Lower leg skin (tissue), 4 donors: Measurements from ENCODE around the gene CALHM2. TPM values are rescaled to one million over a fixed set of nuclear protein-coding genes. Genes with fewer than 3 reads are reported as not detected.

ENCODE experiments used
- DNase-seq, 2 donors: peaks; one replicate each; pipeline ENCODE4 v3.0.0-alpha.2; 2019; ENCODE audit warnings: low spot score in 2 of 2
- H3K4me3 ChIP-seq: fragments of 200-600 bp; sonication (generic); 2 replicates; pipeline ENCODE4 v1.5.1; 2017; ENCODE audit warnings: mild to moderate bottlenecking, low read depth; ENCODE audit not compliant: poor library complexity, severe bottlenecking
- CTCF ChIP-seq, 3 donors: fragments of 450-650 bp; IDR thresholded peaks; one replicate each; pipeline ENCODE4 v1.5.1; 2016; ENCODE audit warnings: antibody characterized with exemption in 3 of 3, mild to moderate bottlenecking in 3 of 3, moderate library complexity in 2 of 3
- POLR2A ChIP-seq, 2 donors: fragments of 450-650 bp; IDR thresholded peaks; one replicate each; pipeline ENCODE4 v1.6.1; 2016 to 2017; ENCODE audit warnings: antibody characterized with exemption in 2 of 2, mild to moderate bottlenecking in 1 of 2, moderate library complexity in 1 of 2
- WGBS, 2 donors: methylation state at CpG; one replicate each; pipeline ENCODE4 v1.1.5; 2018; 5-methylcytosine and 5-hydroxymethylcytosine counted together
- intact Hi-C: fragments of 100-400 bp; cut with DNase I; formaldehyde crosslinking; loops from one replicate; pipeline ENCODE4 v1.15.0; 2023; ENCODE audit warnings: low total_unique reads
- total RNA-seq, 4 donors: library from RNA; depleted of rRNA; stranded (reverse); fragments of >200 nt; gene quantifications; one replicate each; pipeline ENCODE4 v1.1.0, GENCODE V29; 2016

The CALHM2 gene
- total RNA-seq, 4 donors from 2014 or later: 13.8 to 37.2 (median 15.4) TPM

DNA sequence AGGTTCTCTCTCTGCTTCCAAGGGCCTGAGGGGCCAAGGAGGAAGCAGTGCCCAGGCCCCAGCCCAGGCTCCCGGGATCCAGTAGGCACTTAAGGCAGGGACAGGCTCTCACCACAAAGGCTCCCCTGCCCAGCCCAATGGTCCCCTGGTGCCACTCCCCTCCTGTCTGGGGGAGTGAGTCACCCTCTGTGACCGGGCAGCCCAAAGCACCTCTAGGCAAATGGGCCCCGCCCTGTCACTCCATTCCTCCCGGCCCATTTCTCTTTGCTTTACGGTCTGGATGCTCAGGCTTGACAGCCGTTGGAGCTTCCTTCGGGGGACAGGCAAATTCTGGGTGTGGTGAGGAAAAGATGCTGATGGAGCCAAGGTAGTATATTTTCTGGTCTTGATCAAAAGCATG, 27.0 kb upstream of the CALHM2 start, which contains the start of gene CALHM3:
CALHM3 (minus strand) TSS at position 106 of the 400 bp plus-strand sequence. CDS start 208 bp downstream, outside the sequence.
- intact Hi-C loops: no loop called here
- no peak for DNase-seq
- TF ChIP-seq POLR2A (IDR thresholded peaks at IDR 0.05) (no peak), CTCF (IDR thresholded peaks at IDR 0.05) (no peak)
- WGBS, 2 donors: 26 to 40% methylated on average over 6 to 7 of the region's 7 CpGs
- H3K4me3 ChIP-seq: no peak within 1 kb of the TSS

DNA sequence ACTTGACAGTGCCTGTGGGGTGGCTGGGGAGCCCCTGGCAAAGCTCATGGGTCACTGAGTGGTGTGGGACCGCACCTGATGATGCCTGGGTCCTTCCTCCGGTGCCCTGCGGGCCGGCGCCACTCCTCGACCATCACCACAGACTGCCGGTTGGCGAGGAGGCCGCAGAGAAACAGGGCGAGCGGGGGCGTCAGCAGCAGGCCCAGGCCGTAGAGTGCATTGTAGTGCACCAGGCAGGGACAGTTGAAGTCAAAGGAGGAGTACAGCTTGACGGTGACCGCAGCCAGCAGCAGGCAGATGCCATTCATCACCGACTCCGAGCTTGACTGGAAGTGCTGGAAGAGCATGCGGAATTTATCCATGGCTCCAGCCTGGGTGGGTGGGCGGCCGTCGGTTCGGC, 26.5 kb upstream of the CALHM2 start:
- DNase-seq: no peak
- 82 to 89% methylated on average over 22 of the region's 22 CpGs for WGBS, 2 donors

DNA sequence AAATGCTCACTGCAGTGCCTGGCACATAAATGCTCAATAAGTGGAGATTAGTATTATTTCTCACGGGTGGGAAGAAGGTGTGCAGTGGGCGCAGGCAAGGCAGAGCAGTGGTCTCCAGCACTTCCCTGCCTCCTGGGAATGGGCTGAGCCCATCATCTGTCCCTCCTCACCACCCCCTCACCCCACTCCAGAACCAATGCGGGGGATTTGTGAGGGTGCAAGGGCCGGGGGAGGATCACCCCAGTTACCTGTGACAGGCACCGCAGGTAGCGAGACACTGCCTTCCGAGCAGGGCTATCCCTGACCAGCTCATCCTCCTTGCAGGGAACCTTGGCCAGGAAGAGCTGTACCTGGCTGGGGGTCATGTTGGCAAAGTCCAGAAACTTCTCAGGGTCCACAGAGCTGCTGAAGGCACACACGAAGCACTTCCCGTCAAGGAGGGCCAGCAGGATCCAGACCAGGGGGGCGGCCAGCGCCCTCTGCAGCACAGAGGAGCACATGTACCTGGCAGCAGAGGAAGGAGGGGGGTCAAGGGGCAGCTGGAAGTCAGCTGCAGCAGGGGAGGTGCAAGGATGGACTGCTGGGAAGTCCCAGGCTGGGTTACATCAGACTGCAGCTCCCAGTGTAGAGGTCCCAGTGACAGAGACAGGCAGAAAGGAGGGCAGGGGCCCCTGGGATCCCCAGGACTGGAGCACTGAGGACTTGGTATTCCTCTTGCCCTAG, 24.0 kb upstream of the CALHM2 start:
- DNase-seq: no peak
- WGBS, 2 donors: 79 to 93% methylated on average over 8 to 11 of the region's 11 CpGs
- H3K4me3 ChIP-seq: no peak overlapping the region
- intact Hi-C loops: no loop called here
- TF ChIP-seq POLR2A (IDR thresholded peaks at IDR 0.05): no peak
- TF ChIP-seq CTCF (IDR thresholded peaks at IDR 0.05): no peak

More for the DNA sequence above, 26.5 kb upstream of the CALHM2 start:
- intact Hi-C loops: no loop called here
- no peak overlapping the region for H3K4me3 ChIP-seq
- TF ChIP-seq CTCF (IDR thresholded peaks at IDR 0.05) (no peak), POLR2A (IDR thresholded peaks at IDR 0.05) (no peak)

- intact Hi-C loops: no loop called here
- H3K4me3 ChIP-seq: no peak overlapping the region
- DNase-seq: no peak
- TF ChIP-seq POLR2A (IDR thresholded peaks at IDR 0.05) (no peak), CTCF (IDR thresholded peaks at IDR 0.05) (no peak)
- WGBS, 2 donors: 78 to 90% methylated on average over 3 to 4 of the region's 4 CpGs
Observed at GRCh38 chr10:103475437-103475836, 23.3 kb upstream of the CALHM2 start.

DNA sequence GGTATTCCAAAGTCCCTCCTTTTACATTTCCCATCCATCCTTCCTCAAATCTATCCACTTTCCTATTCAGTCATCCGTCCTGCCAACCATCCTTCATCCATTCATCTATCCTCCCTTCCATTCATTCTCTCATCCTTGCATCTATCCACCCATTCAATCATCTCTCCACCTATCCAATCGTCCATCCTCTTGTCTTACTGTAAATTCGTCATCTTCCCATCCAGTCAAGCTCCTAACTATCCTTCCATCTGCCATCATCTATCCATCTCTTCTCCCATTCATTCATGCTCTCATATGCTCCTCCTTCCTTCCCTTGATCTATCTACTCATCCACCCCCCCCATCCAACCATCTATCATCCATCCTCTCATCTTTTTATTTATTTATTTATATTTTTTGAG, 21.9 kb upstream of the CALHM2 start:
- WGBS, 2 donors: 88 to 95% methylated on average over 3 of the region's 3 CpGs
- intact Hi-C loops: no loop called here
- DNase-seq: no peak
- H3K4me3 ChIP-seq: no peak overlapping the region
- TF ChIP-seq POLR2A (IDR thresholded peaks at IDR 0.05) (no peak), CTCF (IDR thresholded peaks at IDR 0.05) (no peak)

DNA sequence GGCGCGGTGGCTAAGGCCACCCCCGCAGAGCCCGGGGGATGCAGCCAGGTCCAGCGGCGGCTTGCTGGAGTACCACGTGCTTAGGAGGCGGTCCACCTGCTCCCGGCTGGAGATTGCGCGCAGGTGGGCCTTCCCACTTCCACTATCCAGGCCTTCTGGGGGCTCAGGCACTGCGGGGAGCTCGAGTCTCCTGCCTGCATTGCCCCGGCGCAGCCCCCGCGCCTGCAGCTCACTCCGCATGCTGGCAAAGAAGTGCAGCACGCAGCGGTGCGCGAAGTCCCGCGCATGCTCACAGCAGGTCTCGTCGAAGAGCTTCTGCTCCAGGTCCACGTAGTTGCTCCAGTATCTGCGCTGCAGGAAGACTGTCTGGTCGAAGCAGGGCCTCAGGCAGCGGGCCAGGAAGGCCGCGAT, 21.1 kb upstream of the CALHM2 start:
- TF ChIP-seq CTCF (IDR thresholded peaks at IDR 0.05): no peak
- TF ChIP-seq POLR2A (IDR thresholded peaks at IDR 0.05): no peak
- WGBS, 2 donors: 67 to 70% methylated on average over 16 to 31 of the region's 32 CpGs
- DNase-seq: no peak
- intact Hi-C loops: no loop called here
- H3K4me3 ChIP-seq: no peak overlapping the region
